Fibroblast of pulmonary artery (primary cell): Measurements from ENCODE around the gene AGXT.

ENCODE experiments used
- DNase-seq: peaks from one replicate; pipeline ENCODE4 v3.0.0-alpha.2; 2010; ENCODE audit warnings: low read depth
- H3K4me3 ChIP-seq: replicated peaks from 2 replicates; pipeline ENCODE4 v1.5.1; 2011; ENCODE audit warnings: low read depth, mild to moderate bottlenecking, control low read depth, low read length, moderate library complexity
- CTCF ChIP-seq: IDR thresholded peaks from 2 replicates; pipeline ENCODE4 v1.5.1; 2011; ENCODE audit warnings: mild to moderate bottlenecking, control low read depth, low read length, inconsistent platforms; ENCODE audit errors: missing control alignments

AGXT gene

GRCh38 chr2:240861547-240861946, 7.1 kb upstream of the AGXT start:
- TF ChIP-seq CTCF, result no peak
- no peak overlapping the region for H3K4me3 ChIP-seq
- no peak for DNase-seq

GRCh38 chr2:240864475-240864874, 4.1 kb upstream of the AGXT start:
- no peak for TF ChIP-seq CTCF
- DNase-seq, result no peak
- H3K4me3 ChIP-seq, result no peak overlapping the region

GRCh38 chr2:240865391-240865790, 3.2 kb upstream of the AGXT start:
- no peak for DNase-seq
- TF ChIP-seq CTCF, result no peak
- no peak overlapping the region for H3K4me3 ChIP-seq

GRCh38 chr2:240869109-240869955, 708 bp downstream of the AGXT start:
- TF ChIP-seq CTCF, result no peak
- DNase-seq, result no peak
- H3K4me3 ChIP-seq, result no peak overlapping the region

- no peak for DNase-seq
- TF ChIP-seq CTCF, result no peak
- H3K4me3 ChIP-seq, result no peak overlapping the region
Observed at GRCh38 chr2:240869956-240870875, 1.6 kb downstream of the AGXT start.

- TF ChIP-seq CTCF, result no peak
- DNase-seq, result no peak
- no peak overlapping the region for H3K4me3 ChIP-seq
Observed at GRCh38 chr2:240871071-240871958, 2.7 kb downstream of the AGXT start.
